ENCODE data around the gene HAUS3. TPM values are rescaled to one million over a fixed set of nuclear protein-coding genes. Genes with fewer than 3 reads are reported as not detected.
A peak's percentile ranks its signal among the peaks of the same experiment; 100 is the strongest.

The HAUS3 gene
- total RNA-seq, 2 experiments from 2014 or later: 23.6 to 23.7 TPM

GRCh38 chr4:2261110-2261852 is 19.4 kb upstream of the HAUS3 start:
- peak; percentile 79 for DNase-seq
- Mint-ChIP-seq H3K9me3 (no peaks in the 10 kb centered on the region), H3K27ac (no peak overlapping the region), H3K4me1 (peaks cover 1% of the 10 kb centered on the region), H3K4me3 (peak overlapping the region; percentile 65), H3K27me3 (no peaks in the 10 kb centered on the region), H3K36me3 (no peaks in the 10 kb centered on the region)

GRCh38 chr4:2260344-2261109 is 18.6 kb upstream of the HAUS3 start:
- no peak overlapping the region for H3K27ac Mint-ChIP-seq

GRCh38 chr4:2259541-2260343 is 17.8 kb upstream of the HAUS3 start:
- no peaks in the 10 kb centered on the region for H3K36me3 Mint-ChIP-seq
- H3K27me3 Mint-ChIP-seq: no peaks in the 10 kb centered on the region
- DNase-seq: peak; percentile 0
- no peaks in the 10 kb centered on the region for H3K9me3 Mint-ChIP-seq
- no peak overlapping the region for H3K27ac Mint-ChIP-seq
- H3K4me3 Mint-ChIP-seq: no peak overlapping the region
- peaks cover 1% of the 10 kb centered on the region for H3K4me1 Mint-ChIP-seq

More at GRCh38 chr4:2260344-2261109, 18.6 kb upstream of the HAUS3 start:
- no peaks in the 10 kb centered on the region for H3K9me3 Mint-ChIP-seq
- H3K36me3 Mint-ChIP-seq: no peaks in the 10 kb centered on the region
- H3K4me1 Mint-ChIP-seq: peaks cover 1% of the 10 kb centered on the region
- no peaks in the 10 kb centered on the region for H3K27me3 Mint-ChIP-seq
- peak overlapping the region; percentile 65 for H3K4me3 Mint-ChIP-seq
- peak; percentile 2 for DNase-seq

- no peaks in the 10 kb centered on the region for H3K27me3 Mint-ChIP-seq
- peaks cover 1% of the 10 kb centered on the region for H3K4me1 Mint-ChIP-seq
- DNase-seq: peak; percentile 0
- H3K36me3 Mint-ChIP-seq: no peaks in the 10 kb centered on the region
- no peak overlapping the region for H3K4me3 Mint-ChIP-seq
- no peaks in the 10 kb centered on the region for H3K9me3 Mint-ChIP-seq
- no peak overlapping the region for H3K27ac Mint-ChIP-seq
These were observed 17.2 kb upstream of the HAUS3 start for GRCh38 chr4:2259036-2259540.

- DNase-seq: peak; percentile 0
- H3K36me3 Mint-ChIP-seq: no peaks in the 10 kb centered on the region
- no peaks in the 10 kb centered on the region for H3K4me1 Mint-ChIP-seq
- H3K27ac Mint-ChIP-seq: no peak overlapping the region
- no peaks in the 10 kb centered on the region for H3K9me3 Mint-ChIP-seq
- H3K27me3 Mint-ChIP-seq: no peaks in the 10 kb centered on the region
- H3K4me3 Mint-ChIP-seq: no peak overlapping the region
These were observed 16.4 kb upstream of the HAUS3 start for GRCh38 chr4:2258091-2259035.

GRCh38 chr4:2257361-2258081 is 15.6 kb upstream of the HAUS3 start:
- Mint-ChIP-seq H3K4me1 (no peaks in the 10 kb centered on the region), H3K9me3 (no peaks in the 10 kb centered on the region), H3K36me3 (no peaks in the 10 kb centered on the region), H3K27ac (no peak overlapping the region), H3K27me3 (no peaks in the 10 kb centered on the region), H3K4me3 (no peak overlapping the region)
- peak; percentile 0 for DNase-seq

- Mint-ChIP-seq H3K4me3 (no peak overlapping the region), H3K36me3 (no peaks in the 10 kb centered on the region), H3K27ac (no peak overlapping the region), H3K4me1 (no peaks in the 10 kb centered on the region), H3K9me3 (no peaks in the 10 kb centered on the region), H3K27me3 (no peaks in the 10 kb centered on the region)
- DNase-seq: peak; percentile 0
These were observed 14.9 kb upstream of the HAUS3 start for GRCh38 chr4:2256781-2257191.

- Mint-ChIP-seq H3K27me3 (no peaks in the 10 kb centered on the region), H3K4me1 (no peaks in the 10 kb centered on the region), H3K27ac (no peak overlapping the region), H3K36me3 (no peaks in the 10 kb centered on the region), H3K9me3 (no peaks in the 10 kb centered on the region), H3K4me3 (no peak overlapping the region)
- no peak for DNase-seq
These were observed 14.3 kb upstream of the HAUS3 start for GRCh38 chr4:2256156-2256731.

GRCh38 chr4:2255501-2256155 is 13.7 kb upstream of the HAUS3 start:
- no peak overlapping the region for H3K27ac Mint-ChIP-seq
- no peaks in the 10 kb centered on the region for H3K27me3 Mint-ChIP-seq
- H3K36me3 Mint-ChIP-seq: no peaks in the 10 kb centered on the region
- DNase-seq: peak; percentile 0
- no peaks in the 10 kb centered on the region for H3K9me3 Mint-ChIP-seq
- H3K4me1 Mint-ChIP-seq: no peaks in the 10 kb centered on the region
- H3K4me3 Mint-ChIP-seq: no peak overlapping the region

- H3K36me3 Mint-ChIP-seq: no peaks in the 10 kb centered on the region
- no peak overlapping the region for H3K4me3 Mint-ChIP-seq
- no peak overlapping the region for H3K27ac Mint-ChIP-seq
- DNase-seq: no peak
- H3K9me3 Mint-ChIP-seq: no peaks in the 10 kb centered on the region
- no peaks in the 10 kb centered on the region for H3K27me3 Mint-ChIP-seq
- no peaks in the 10 kb centered on the region for H3K4me1 Mint-ChIP-seq
These were observed 13.0 kb upstream of the HAUS3 start for GRCh38 chr4:2254665-2255500.

GRCh38 chr4:2253160-2254084 is 11.5 kb upstream of the HAUS3 start:
- no peaks in the 10 kb centered on the region for H3K4me1 Mint-ChIP-seq
- H3K4me3 Mint-ChIP-seq: no peak overlapping the region
- DNase-seq: peak; percentile 0
- no peaks in the 10 kb centered on the region for H3K9me3 Mint-ChIP-seq
- H3K27me3 Mint-ChIP-seq: no peaks in the 10 kb centered on the region
- H3K36me3 Mint-ChIP-seq: no peaks in the 10 kb centered on the region
- no peak overlapping the region for H3K27ac Mint-ChIP-seq
